GM18502 (cell line): ENCODE results near the gene VWA1.
A peak's percentile ranks its signal among the peaks of the same experiment; 100 is the strongest.
"Not testable (repeated sequence)": the region's sequence is repeated elsewhere in the genome, so short reads cannot be mapped to it uniquely, and the experiment has no call there.

Experiments used
- ATAC-seq: cut with Tn5 transposase; IDR thresholded peaks from one replicate; pipeline ENCODE4 v1.9.1; 2021; ENCODE audit warnings: mild to moderate bottlenecking; ENCODE audit not compliant: unreplicated experiment, poor library complexity

Gene VWA1

DNA sequence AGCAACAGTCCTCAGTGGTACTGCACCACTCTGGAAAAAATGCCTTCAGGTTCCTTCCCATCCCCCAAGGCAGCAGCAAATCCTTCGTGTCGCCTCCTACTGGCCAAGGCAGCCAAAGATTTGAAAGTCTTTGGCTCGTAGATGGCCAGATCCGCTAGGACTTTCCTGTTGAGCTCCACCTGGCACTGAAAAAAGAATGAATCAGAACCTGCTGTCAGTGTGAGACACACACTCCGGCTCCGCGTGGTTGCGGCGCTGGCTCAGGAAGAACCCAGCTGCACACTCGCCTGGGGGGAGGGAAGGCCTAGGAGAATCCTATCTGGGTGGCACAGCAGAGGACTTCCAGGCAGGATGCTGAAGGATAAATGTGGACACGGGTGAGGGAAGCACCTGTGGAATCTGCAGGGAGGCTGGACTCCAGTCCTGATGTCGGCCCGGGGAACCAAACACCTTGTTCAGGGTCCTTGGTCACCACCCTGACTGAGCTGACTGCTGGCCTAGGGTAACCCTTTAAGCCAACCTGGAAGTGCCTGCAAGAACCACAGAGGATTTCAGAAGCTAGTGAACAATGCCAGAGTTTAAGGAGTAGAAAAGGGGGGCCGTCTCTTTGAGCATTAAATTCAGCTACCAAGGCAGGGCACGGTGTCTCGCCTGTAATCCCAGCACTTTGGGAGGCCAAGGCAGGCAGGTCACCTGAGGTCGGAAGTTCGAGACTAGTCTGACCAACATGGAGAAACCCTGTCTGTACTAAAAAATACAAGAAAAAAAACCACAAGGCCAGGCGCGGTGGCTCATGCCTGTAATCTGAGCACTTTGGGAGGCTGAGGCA is 33.2 kb upstream of the VWA1 start:
- no peak for ATAC-seq

GRCh38 chr1:1402901-1403392 is 32.5 kb upstream of the VWA1 start:
- not testable (repeated sequence) for ATAC-seq

DNA sequence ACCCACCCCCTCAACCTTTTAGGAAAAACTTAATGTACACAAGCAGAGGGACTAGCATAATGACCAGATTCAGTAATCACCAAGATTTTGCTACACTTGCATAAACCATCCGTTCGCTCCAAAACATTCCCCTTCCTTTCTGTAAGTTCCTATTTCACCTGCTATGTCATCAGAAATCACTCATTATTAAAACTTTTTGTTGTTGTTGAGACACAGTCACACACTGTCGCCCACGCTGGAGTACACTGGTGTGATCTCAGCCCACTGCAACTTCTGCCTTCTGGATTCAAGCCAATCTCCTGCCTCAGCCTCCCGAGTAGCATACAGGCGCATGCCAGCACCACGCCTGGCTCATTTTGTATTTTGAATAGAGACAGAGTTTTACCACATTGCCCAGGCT is 31.8 kb upstream of the VWA1 start:
- no peak for ATAC-seq

DNA sequence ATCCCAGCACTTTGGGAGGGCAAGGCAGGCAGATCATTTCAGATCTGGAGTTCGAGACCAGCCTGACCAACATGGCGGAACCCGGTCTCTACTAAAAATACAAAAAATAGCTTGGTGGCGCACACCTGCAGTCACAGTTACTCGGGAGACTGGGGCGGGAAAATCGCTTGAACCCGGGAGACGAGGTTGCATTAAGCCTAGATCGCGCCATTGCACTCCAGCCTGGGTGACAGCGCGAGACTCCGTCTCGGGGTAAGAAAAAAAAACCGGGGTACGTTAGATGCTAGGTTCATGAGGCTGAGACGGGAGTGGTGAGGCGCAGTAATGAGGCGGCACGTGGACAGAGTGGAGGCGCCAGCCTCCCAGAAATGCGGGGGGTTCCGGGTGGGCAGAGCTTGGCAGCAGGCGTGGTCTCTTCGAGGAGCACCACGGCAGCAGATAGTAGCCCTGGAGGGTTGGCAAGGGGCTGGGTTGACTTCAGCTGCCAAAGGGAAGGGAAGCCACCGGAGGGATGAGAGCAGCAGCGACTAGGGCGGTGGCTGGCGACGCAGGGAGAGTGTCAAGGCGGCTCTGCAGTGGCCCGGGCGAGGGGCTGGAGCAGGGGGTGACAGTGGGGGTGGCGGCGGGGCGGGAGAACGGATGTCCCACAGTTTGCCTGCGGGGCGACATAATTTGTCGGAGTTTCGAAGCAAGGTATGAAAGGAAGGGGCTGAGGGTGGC is 29.2 kb upstream of the VWA1 start:
- ATAC-seq, result no peak

- ATAC-seq, result peak; percentile 89
These were observed 28.5 kb upstream of the VWA1 start, which contains the start of gene MRPL20 for GRCh38 chr1:1406821-1407635. TSS of gene MRPL20 (minus strand) at chr1:1407293. CDS start at chr1:1407217, 76 bp downstream.

DNA sequence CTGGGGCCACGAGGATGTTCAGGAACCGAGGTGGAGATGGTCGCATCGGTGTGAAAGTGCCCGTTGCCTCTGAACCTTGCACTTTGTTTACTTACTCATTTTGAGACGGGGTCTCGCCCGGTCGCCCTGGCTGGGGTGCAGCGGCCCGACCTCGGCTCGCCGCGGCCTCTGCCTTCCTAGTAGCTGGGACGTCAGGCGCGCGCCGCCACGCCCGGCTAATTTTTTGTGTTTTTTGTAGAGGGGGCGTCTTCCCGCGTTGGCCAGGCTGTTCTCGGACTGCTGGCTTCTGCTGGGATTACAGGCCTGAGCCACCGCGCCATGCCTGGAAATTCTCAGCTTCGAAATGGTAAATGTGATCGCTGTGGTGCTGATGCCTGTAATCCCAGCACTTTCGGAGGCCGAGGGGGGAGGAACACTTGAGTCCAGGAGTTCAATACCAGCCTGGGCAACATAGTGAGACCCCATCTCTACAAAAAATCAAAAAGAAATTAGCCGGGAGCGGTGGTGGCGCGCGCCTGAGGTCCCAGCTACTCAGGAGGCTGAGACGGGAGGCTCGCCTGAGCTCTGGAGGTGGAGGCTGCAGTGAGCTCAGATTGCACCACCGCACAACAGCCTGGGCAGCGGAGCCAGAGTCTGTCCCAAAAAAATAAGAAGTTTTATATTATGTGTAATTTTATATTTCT is 27.7 kb upstream of the VWA1 start:
- peak; percentile 35 for ATAC-seq

- ATAC-seq, result not testable (repeated sequence)
These were observed 25.3 kb upstream of the VWA1 start for GRCh38 chr1:1410238-1410637.

DNA sequence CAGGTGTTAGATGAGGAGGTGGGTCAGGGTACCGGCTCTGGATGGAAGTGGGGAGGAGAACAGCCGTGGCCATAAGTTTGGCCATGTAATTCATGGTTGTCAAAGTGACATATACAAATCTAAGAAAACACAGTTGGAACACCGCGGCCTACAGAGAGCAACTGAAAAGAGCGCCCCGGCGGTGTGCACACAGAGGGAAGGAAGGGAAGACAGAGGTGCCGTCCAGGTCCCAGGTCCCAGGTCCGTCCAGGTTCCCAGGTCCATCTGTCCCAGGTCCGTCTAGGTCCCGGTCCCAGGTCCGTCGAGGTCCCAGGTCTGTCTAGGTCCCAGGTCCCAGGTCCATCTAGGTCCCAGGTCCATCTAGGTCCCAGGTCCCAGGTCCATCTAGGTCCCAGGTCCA is 23.9 kb upstream of the VWA1 start:
- no peak for ATAC-seq

DNA sequence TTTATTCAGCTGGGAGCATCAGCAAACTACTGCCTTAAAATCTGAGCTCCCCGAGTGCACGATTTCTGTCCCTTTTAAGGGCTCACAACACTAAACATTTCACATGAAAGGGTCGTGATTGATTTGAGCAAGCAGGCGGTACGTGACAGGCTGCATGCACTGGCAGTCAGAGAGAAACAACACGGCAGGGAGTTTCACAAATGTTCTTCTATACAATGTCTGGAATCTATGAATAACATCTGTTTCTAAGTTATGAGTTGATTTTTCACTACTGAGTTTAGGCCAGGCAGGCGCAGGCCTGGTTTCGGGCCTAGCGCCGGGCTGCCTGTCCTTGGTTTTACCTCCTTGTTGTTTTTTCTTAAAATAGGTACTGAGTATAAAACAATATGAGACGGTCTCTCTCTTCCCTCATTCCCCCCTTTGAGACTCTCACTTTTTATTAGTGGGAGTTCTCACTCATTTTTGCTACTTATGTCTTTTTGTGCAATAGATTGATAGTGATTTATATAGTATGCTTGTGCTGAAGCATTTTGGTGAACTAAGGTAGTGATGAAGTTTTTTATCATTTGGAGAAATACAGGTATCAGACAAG is 23.1 kb upstream of the VWA1 start:
- ATAC-seq, result not testable (repeated sequence)

DNA sequence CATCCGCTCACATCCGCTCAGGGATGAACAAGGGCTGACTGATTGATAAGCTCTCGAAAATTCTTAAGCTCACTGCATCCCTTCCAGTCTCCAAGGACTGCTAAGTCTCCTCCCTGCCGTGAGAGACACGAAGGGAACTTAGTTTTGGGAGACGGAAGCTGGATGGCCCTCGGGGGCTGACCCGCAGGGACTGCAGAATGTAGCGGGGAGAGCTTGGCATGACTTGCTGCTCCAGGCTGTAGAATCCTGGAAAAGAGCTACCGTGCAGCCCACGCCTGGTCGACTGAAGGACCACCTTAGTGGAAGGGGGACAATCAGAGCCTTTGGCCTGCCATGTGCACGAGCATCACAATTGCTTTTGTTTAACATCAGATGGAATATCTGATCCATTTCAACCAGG is 19.7 kb upstream of the VWA1 start:
- ATAC-seq, result no peak

DNA sequence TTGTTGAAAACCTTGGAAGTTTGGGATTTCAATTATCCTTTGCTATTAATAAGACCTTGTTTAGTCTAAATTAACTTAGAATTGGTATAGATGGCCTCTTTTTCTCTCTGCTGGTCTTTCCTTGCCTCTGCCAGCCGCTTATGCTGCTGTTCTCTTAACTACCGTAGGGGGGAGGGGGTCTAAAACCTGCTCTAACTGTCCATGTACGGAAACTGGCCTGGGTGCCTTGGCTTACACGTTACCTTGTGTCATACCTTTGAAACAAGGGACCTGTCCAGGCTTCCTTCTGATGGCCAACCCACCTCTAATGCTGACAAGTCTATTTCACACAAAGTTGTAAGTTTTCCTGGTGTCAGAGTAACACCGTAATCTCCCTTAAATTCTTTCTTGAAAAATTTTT is 18.1 kb upstream of the VWA1 start:
- not testable (repeated sequence) for ATAC-seq

GRCh38 chr1:1417825-1418463 is 17.5 kb upstream of the VWA1 start:
- not testable (repeated sequence) for ATAC-seq

- ATAC-seq, result no peak
These were observed 16.8 kb upstream of the VWA1 start for GRCh38 chr1:1418464-1419362.

- no peak for ATAC-seq
These were observed 16.1 kb upstream of the VWA1 start for GRCh38 chr1:1419363-1419812.

- no peak for ATAC-seq
These were observed 15.5 kb upstream of the VWA1 start for GRCh38 chr1:1419813-1420653.

- no peak for ATAC-seq
These were observed 14.8 kb upstream of the VWA1 start for GRCh38 chr1:1420654-1421141.
